ENCODE data around the gene KRTAP1-3.
"Not testable (repeated sequence)": the region's sequence is repeated elsewhere in the genome, so short reads cannot be mapped to it uniquely, and the experiment has no call there.

Gene KRTAP1-3

GRCh38 chr17:41009301-41009760 is 25.3 kb downstream of the KRTAP1-3 start:
- no peak for DNase-seq

- DNase-seq, result no peak
Measured at GRCh38 chr17:41008811-41009210, 25.9 kb downstream of the KRTAP1-3 start, which contains the start of gene KRTAP3-1. Gene KRTAP3-1, minus strand, starts transcription at chr17:41009128. Its CDS starts 54 bp downstream, at chr17:41009074.

DNA sequence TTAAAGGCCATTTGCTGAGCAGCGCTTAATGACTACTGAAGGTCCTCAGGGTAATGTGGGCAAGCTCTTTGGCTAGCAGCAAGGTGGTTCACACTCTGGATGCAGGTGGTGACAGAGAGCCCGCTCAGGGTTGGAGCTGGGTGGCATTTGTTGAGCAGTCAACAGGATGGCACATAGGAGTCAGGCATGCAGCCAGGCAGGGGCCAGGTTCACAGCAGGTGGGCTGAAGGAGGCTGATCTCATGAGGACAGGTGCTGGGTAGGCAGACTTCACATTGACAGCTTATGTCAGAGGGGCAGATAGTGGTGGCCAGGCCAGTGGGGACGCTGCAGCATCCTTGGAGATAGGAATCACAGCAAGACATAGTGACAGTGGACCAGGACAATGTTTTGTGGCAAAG is 30.3 kb downstream of the KRTAP1-3 start:
- DNase-seq, result no peak

DNA sequence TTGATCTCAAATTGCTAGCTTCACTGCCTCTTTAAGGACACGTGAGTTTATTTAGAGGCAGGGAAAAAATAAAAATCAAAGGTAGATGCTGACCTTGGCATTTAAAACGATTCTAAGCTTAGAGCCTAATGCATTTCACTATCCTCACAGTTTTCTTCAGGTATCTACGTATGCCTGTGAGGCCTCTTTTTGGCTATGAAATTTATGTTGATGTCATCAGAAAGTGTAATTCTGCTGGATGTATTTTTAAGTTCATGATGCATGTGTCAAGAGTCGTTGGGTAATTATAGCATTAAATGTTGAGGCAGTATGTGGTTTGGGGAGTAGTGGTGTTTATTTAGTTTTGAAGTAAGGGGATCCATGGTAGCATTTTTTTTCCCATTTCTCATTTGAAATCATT is 30.7 kb downstream of the KRTAP1-3 start:
- no peak for DNase-seq

- no peak for DNase-seq
Measured at GRCh38 chr17:41002814-41003213, 31.9 kb downstream of the KRTAP1-3 start.

- no peak for DNase-seq
Measured at GRCh38 chr17:41001795-41002194, 32.9 kb downstream of the KRTAP1-3 start.

DNA sequence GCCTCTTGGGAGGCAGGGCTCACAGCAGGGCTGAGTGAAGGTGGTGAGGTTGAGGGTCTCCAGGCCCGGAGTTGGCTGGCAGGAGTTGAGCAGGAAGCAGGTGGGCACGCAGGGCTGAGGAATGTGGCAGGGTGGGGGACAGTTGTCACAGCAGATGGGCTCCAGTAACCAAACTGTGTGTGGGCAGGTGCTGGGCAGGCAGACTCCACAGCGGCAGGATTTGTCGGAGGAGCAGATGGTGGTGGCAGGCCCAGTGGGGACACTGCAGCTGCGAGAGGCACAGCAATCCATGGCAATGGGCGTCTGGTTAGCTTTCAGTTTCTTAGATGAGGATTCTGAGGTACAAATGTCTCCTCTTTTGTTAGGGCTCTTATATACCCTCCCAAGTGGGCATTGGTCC is 35.1 kb downstream of the KRTAP1-3 start, which contains the start of gene KRTAP3-2:
KRTAP3-2 (minus strand) TSS at position 344 of the 400 bp plus-strand sequence; CDS start at position 291, 53 bp downstream.
- not testable (repeated sequence) for DNase-seq

- DNase-seq, result no peak
Measured at GRCh38 chr17:40997361-40997760, 37.3 kb downstream of the KRTAP1-3 start.

- DNase-seq, result no peak
Measured at GRCh38 chr17:40996829-40997228, 37.8 kb downstream of the KRTAP1-3 start.

DNA sequence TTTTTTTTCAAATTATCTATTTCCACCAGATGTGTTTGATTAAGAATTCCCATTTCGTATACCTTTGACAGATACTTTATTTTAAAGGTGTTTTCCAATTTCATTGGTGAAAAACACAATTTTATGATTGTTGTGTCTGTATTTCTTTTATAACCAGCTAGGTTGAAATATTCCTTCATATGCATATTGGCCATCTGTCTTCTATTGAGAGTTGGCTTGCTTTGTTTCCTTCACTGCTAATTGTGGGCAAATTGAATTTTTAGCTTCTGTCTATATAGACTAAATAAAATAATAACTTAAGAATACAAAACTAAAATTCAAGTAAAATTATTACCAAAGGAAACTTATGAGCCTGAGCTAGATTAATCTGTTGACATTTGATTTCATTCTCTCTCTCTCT is 39.6 kb downstream of the KRTAP1-3 start:
- DNase-seq, result no peak

DNA sequence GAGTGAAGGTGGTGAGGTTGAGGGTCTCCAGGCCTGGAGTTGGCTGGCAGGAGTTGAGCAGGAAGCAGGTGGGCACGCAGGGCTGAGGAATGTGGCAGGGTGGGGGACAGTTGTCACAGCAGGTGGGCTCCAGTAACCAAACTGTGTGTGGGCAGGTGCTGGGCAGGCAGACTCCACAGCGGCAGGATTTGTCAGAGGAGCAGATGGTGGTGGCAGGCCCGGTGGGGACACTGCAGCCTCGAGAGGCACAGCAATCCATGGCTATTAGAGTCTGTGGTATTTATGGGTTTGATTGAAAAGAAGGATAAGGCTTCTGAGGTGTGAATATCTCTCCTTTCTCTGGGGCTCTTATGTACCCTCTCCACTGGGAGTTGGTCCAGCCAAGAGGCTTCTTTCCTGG is 40.8 kb downstream of the KRTAP1-3 start, which contains the start of gene KRTAP3-3:
KRTAP3-3 (minus strand) TSS at position 326 of the 400 bp plus-strand sequence; CDS start at position 259, 67 bp downstream.
- DNase-seq, result no peak

- no peak for DNase-seq
Measured at GRCh38 chr17:40993084-40993483, 41.6 kb downstream of the KRTAP1-3 start.

DNA sequence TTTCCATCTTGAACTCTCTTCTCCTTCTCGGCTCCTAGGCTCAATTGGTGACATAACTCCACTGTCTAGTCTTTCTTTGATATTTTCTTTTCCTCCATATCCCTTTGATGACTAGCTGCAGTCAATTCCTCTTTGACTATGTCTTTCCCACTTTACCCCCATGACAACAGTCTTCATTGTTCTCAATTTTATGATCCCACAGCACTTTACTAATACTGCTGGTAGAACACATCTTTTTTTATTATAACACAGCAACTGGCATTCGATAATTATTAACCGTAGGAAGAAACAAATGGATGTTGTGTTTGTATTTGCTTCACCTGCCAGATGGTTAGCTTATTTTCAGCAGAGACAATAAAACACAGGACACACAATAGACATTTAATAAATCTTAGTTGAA is 42.0 kb downstream of the KRTAP1-3 start:
- no peak for DNase-seq

- DNase-seq, result no peak
Measured at GRCh38 chr17:40986920-40987319, 47.8 kb downstream of the KRTAP1-3 start.

DNA sequence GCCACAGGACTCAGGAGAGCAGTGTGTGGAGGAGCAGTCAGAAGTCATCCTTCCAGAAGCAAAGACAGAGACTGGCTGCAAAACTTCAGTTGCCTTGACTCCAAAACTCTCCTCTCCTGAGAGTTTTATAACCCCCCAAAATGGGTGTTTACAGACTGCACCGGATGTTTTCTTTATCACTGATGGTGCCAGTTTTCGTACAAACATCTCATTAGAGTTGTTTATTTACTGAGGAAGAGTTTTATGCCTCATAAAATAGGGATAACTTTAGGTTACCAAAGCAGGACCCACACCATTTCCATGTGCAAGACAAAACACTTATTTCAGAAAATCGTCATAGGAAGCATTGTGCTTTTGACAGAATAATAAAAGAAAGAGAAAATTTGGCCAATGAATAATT is 50.4 kb downstream of the KRTAP1-3 start, which contains the start of gene KRT40:
KRT40 (minus strand) TSS at position 101 of the 400 bp plus-strand sequence; CDS start at position 48, 53 bp downstream.
- no peak for DNase-seq

Measured in activated CD4-positive, alpha-beta T cell treated with anti-CD3 and anti-CD28 coated beads for 48 hours (primary cell).